Liver (tissue), 9 donors: ENCODE results near the gene SATB2. TPM values are rescaled to one million over a fixed set of nuclear protein-coding genes. Genes with fewer than 3 reads are reported as not detected.

ENCODE experiments used
- DNase-seq: peaks from one replicate; pipeline ENCODE4 v3.0.0-alpha.2; 2017; ENCODE audit warnings: low spot score
- H3K27ac ChIP-seq, 2 donors: one replicate each; pipeline ENCODE4 v1.7.0; 2013; ENCODE audit warnings: inconsistent platforms in 2 of 2, low read length in 2 of 2, control low read depth in 1 of 2, low read depth in 1 of 2, mild to moderate bottlenecking in 1 of 2
- H3K27me3 ChIP-seq, 4 donors: one replicate each; pipeline versions ENCODE4 v1.6.1 to v1.7.0; 2013; ENCODE audit warnings: low read length in 3 of 4, inconsistent platforms in 1 of 4, mild to moderate bottlenecking in 1 of 4, moderate library complexity in 1 of 4; ENCODE audit not compliant: control insufficient read depth in 4 of 4, insufficient read depth in 4 of 4
- H3K36me3 ChIP-seq, 4 donors: one replicate each; pipeline versions ENCODE4 v1.6.1 to v1.7.0; 2013; ENCODE audit warnings: low read length in 3 of 4, mild to moderate bottlenecking in 3 of 4, low read depth in 1 of 4, moderate library complexity in 1 of 4; ENCODE audit not compliant: control insufficient read depth in 4 of 4, insufficient read depth in 3 of 4
- H3K4me1 ChIP-seq, 4 donors: one replicate each; pipeline versions ENCODE4 v1.6.1 to v1.7.0; 2013; ENCODE audit warnings: low read length in 3 of 4, mild to moderate bottlenecking in 3 of 4, moderate library complexity in 1 of 4; ENCODE audit not compliant: control insufficient read depth in 4 of 4, insufficient read depth in 4 of 4
- H3K4me3 ChIP-seq, 3 donors: one replicate each; pipeline versions ENCODE4 v1.6.1 to v1.7.0; 2013; ENCODE audit warnings: low read length in 3 of 3, control low read depth in 1 of 3, low read depth in 1 of 3, mild to moderate bottlenecking in 1 of 3
- H3K9ac ChIP-seq, 2 donors: one replicate each; pipeline ENCODE4 v1.7.0; 2013; ENCODE audit warnings: low read length in 2 of 2, mild to moderate bottlenecking in 2 of 2, moderate library complexity in 2 of 2, control low read depth in 1 of 2, low read depth in 1 of 2
- H3K9me3 ChIP-seq, 4 donors: one replicate each; pipeline versions ENCODE4 v1.6.1 to v1.7.0; 2013; ENCODE audit warnings: low read length in 3 of 4; ENCODE audit not compliant: control insufficient read depth in 4 of 4
- EGR1 ChIP-seq, 2 donors: IDR thresholded peaks; 2 replicates each; pipeline ENCODE4 v1.6.1; 2016 to 2018; ENCODE audit warnings: antibody characterized with exemption in 2 of 2, low read depth in 2 of 2
- FOXA1 ChIP-seq: IDR thresholded peaks from 2 replicates; pipeline ENCODE4 v1.6.1; 2016; ENCODE audit warnings: antibody characterized with exemption
- FOXA2 ChIP-seq: IDR thresholded peaks from 2 replicates; pipeline ENCODE4 v1.6.1; 2016; ENCODE audit warnings: antibody characterized with exemption
- GABPA ChIP-seq, 2 donors: IDR thresholded peaks in 1 of 2; conservative IDR thresholded peaks in 1 of 2; 2 replicates each; pipeline ENCODE4 v1.6.1; 2016; ENCODE audit warnings: antibody characterized with exemption in 2 of 2, mild to moderate bottlenecking in 1 of 2, moderate library complexity in 1 of 2
- HNF4A ChIP-seq, 2 donors: conservative IDR thresholded peaks; 2 replicates each; pipeline ENCODE4 v1.6.1; 2016; ENCODE audit warnings: antibody characterized with exemption in 2 of 2, mild to moderate bottlenecking in 2 of 2
- HNF4G ChIP-seq: IDR thresholded peaks from 2 replicates; pipeline ENCODE4 v1.6.1; 2016; ENCODE audit warnings: antibody characterized with exemption
- JUND ChIP-seq, 2 donors: IDR thresholded peaks; 2 replicates each; pipeline ENCODE4 v1.6.1; 2016; ENCODE audit warnings: antibody characterized with exemption in 2 of 2
- NR2F2 ChIP-seq: IDR thresholded peaks from 2 replicates; pipeline ENCODE4 v1.6.1; 2016; ENCODE audit warnings: antibody characterized with exemption
- RAD21 ChIP-seq, 2 donors: IDR thresholded peaks; 2 replicates each; pipeline ENCODE4 v1.6.1; 2016; ENCODE audit warnings: antibody characterized with exemption in 2 of 2, mild to moderate bottlenecking in 2 of 2
- RXRA ChIP-seq, 2 donors: IDR thresholded peaks; 2 replicates each; pipeline ENCODE4 v1.6.1; 2017 to 2018; ENCODE audit warnings: antibody characterized with exemption in 2 of 2, mild to moderate bottlenecking in 1 of 2
- SP1 ChIP-seq: IDR thresholded peaks from 2 replicates; pipeline ENCODE4 v1.6.1; 2018; ENCODE audit warnings: antibody characterized with exemption, mild to moderate bottlenecking
- TAF1 ChIP-seq: conservative IDR thresholded peaks from 2 replicates; pipeline ENCODE4 v1.6.1; 2016; ENCODE audit warnings: antibody characterized with exemption, mild to moderate bottlenecking
- YY1 ChIP-seq: IDR thresholded peaks from 2 replicates; pipeline ENCODE4 v1.6.1; 2016; ENCODE audit warnings: antibody characterized with exemption, mild to moderate bottlenecking
- WGBS: extraction: QIAGEN DNeasy Blood & Tissue Kit; methylation state at CpG from one replicate; pipeline ENCODE4 v1.1.7; 2013; 5-methylcytosine and 5-hydroxymethylcytosine counted together
- polyA plus RNA-seq, 2 donors: library from polyadenylated mRNA; stranded (reverse) in 1 of 2; unstranded in 1 of 2; fragments of 200-250 nt in 1 of 2; fragments of >200 nt in 1 of 2; fragmentation: Nextera tagmentation in 1 of 2; extraction: Ambion mirVana in 1 of 2; gene quantifications; one replicate each; pipeline versions ENCODE4 v1.2.1 to v1.2.3, GENCODE V29; 2013 to 2015
- total RNA-seq, 2 donors: library from RNA; depleted of rRNA; stranded (reverse); fragments of >200 nt; gene quantifications; one replicate each; pipeline ENCODE4 v1.2.3, GENCODE V29; 2014
- TF ChIP-seq, protein P1 (sequence below): IDR thresholded peaks from 2 replicates; pipeline ENCODE4 v1.6.1; 2016; ENCODE audit warnings: antibody characterized with exemption
- TF ChIP-seq, protein P2 (sequence below): IDR thresholded peaks from 2 replicates; pipeline ENCODE4 v1.6.1; 2016; ENCODE audit warnings: antibody characterized with exemption
- TF ChIP-seq, protein P3 (sequence below): IDR thresholded peaks from 2 replicates; pipeline ENCODE4 v1.6.1; 2016; ENCODE audit warnings: antibody characterized with exemption, mild to moderate bottlenecking
- TF ChIP-seq, protein P4 (sequence below): IDR thresholded peaks from 2 replicates; pipeline ENCODE4 v1.6.1; 2016; ENCODE audit warnings: antibody characterized with exemption
- TF ChIP-seq, protein P5 (sequence below): fragments of 150-350 bp; IDR thresholded peaks from 2 replicates; pipeline ENCODE4 v1.5.1; 2017; ENCODE audit warnings: improper control_type of control experiment, low read depth, low read length; ENCODE audit not compliant: missing input control
- donor health status: healthy.
- donor health status: healthy.
- donor health status: healthy.
- donor health status: healthy.
- donor health status: healthy.

Gene SATB2
- total and polyA plus RNA-seq, 4 donors, result 0.19 to 2.3 (median 0.91) TPM

DNA sequence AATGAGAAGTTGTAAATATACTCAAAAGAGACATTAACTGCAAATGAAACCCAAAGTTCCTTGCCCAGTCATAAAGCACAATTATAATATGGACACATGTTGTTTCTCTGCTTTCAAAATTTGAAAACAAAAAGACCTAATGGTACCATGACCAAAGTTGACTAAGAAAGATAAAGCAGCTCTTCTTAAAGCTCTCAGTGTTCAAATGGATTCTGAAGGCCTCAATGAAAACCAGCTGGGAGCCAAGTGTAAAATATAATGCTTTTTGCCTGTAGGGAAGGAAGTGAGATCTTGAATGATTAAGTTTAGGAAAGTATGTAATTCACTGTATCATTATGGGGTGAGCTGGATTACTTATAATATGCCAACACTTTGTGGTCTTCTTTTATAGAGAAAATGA lies 178.6 kb downstream of the SATB2 start:
- no peak for DNase-seq
- no peaks in the 10 kb centered on the region for H3K27me3 ChIP-seq

DNA sequence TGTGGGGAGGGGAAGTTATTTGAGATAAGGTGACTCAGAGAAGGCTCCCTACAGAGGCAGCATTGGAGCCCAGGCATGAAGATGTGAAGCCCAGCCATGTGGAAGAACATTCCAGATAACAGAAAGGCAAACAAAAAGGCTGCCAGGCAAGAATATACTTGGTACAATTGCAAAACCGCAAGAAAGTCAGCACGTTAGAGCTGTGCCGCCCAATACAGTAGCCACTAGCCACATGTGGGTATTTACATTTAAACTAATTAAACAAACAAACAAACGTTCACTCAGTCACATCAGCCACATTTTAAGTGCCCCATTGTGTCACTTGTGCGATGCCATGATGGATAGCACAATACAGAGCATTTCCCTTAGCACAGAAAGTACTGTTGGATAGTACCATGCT lies 179.6 kb downstream of the SATB2 start:
- Histone ChIP-seq H3K9ac (no peak overlapping the region), H3K27ac (no peak overlapping the region), H3K27me3 (no peaks in the 10 kb centered on the region), H3K36me3 (no peaks in the 10 kb centered on the region), H3K4me1 (no peaks in the 10 kb centered on the region), H3K4me3 (no peak overlapping the region), H3K9me3 (no peaks in the 10 kb centered on the region)
- no peak for DNase-seq
- TF ChIP-seq, protein P1, sequence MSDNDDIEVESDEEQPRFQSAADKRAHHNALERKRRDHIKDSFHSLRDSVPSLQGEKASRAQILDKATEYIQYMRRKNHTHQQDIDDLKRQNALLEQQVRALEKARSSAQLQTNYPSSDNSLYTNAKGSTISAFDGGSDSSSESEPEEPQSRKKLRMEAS, result no peak
- no peak for TF ChIP-seq RAD21 (IDR thresholded peaks at IDR 0.05)
- TF ChIP-seq FOXA1, result no peak
- no peak for TF ChIP-seq GABPA (IDR thresholded peaks at IDR 0.05 in 1 of 2, conservative IDR thresholded peaks at IDR 0.05 in 1 of 2)
- no peak for TF ChIP-seq HNF4A (conservative IDR thresholded peaks at IDR 0.05)
- TF ChIP-seq YY1, result no peak
- TF ChIP-seq HNF4G, result no peak
- TF ChIP-seq, protein P2, sequence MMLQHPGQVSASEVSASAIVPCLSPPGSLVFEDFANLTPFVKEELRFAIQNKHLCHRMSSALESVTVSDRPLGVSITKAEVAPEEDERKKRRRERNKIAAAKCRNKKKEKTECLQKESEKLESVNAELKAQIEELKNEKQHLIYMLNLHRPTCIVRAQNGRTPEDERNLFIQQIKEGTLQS, result no peak
- TF ChIP-seq JUND (IDR thresholded peaks at IDR 0.05), result no peak
- TF ChIP-seq NR2F2, result no peak
- TF ChIP-seq TAF1, result no peak
- no peak for TF ChIP-seq FOXA2
- TF ChIP-seq SP1, result no peak
- TF ChIP-seq, protein P3, sequence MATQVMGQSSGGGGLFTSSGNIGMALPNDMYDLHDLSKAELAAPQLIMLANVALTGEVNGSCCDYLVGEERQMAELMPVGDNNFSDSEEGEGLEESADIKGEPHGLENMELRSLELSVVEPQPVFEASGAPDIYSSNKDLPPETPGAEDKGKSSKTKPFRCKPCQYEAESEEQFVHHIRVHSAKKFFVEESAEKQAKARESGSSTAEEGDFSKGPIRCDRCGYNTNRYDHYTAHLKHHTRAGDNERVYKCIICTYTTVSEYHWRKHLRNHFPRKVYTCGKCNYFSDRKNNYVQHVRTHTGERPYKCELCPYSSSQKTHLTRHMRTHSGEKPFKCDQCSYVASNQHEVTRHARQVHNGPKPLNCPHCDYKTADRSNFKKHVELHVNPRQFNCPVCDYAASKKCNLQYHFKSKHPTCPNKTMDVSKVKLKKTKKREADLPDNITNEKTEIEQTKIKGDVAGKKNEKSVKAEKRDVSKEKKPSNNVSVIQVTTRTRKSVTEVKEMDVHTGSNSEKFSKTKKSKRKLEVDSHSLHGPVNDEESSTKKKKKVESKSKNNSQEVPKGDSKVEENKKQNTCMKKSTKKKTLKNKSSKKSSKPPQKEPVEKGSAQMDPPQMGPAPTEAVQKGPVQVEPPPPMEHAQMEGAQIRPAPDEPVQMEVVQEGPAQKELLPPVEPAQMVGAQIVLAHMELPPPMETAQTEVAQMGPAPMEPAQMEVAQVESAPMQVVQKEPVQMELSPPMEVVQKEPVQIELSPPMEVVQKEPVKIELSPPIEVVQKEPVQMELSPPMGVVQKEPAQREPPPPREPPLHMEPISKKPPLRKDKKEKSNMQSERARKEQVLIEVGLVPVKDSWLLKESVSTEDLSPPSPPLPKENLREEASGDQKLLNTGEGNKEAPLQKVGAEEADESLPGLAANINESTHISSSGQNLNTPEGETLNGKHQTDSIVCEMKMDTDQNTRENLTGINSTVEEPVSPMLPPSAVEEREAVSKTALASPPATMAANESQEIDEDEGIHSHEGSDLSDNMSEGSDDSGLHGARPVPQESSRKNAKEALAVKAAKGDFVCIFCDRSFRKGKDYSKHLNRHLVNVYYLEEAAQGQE, result no peak
- TF ChIP-seq EGR1 (IDR thresholded peaks at IDR 0.05; ENCODE audit: low read depth in 2 of 2), result no peak
- TF ChIP-seq, protein P4, sequence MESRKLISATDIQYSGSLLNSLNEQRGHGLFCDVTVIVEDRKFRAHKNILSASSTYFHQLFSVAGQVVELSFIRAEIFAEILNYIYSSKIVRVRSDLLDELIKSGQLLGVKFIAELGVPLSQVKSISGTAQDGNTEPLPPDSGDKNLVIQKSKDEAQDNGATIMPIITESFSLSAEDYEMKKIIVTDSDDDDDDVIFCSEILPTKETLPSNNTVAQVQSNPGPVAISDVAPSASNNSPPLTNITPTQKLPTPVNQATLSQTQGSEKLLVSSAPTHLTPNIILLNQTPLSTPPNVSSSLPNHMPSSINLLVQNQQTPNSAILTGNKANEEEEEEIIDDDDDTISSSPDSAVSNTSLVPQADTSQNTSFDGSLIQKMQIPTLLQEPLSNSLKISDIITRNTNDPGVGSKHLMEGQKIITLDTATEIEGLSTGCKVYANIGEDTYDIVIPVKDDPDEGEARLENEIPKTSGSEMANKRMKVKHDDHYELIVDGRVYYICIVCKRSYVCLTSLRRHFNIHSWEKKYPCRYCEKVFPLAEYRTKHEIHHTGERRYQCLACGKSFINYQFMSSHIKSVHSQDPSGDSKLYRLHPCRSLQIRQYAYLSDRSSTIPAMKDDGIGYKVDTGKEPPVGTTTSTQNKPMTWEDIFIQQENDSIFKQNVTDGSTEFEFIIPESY, result no peak
- 82% methylated on average over 5 of the region's 5 CpGs for WGBS

More for the DNA sequence above, 178.6 kb downstream of the SATB2 start:
- TF ChIP-seq EGR1 (IDR thresholded peaks at IDR 0.05; ENCODE audit: low read depth in 2 of 2) (no peak), TAF1 (no peak), YY1 (no peak), HNF4A (conservative IDR thresholded peaks at IDR 0.05) (no peak), RXRA (IDR thresholded peaks at IDR 0.05) (no peak)
- TF ChIP-seq, protein P5, sequence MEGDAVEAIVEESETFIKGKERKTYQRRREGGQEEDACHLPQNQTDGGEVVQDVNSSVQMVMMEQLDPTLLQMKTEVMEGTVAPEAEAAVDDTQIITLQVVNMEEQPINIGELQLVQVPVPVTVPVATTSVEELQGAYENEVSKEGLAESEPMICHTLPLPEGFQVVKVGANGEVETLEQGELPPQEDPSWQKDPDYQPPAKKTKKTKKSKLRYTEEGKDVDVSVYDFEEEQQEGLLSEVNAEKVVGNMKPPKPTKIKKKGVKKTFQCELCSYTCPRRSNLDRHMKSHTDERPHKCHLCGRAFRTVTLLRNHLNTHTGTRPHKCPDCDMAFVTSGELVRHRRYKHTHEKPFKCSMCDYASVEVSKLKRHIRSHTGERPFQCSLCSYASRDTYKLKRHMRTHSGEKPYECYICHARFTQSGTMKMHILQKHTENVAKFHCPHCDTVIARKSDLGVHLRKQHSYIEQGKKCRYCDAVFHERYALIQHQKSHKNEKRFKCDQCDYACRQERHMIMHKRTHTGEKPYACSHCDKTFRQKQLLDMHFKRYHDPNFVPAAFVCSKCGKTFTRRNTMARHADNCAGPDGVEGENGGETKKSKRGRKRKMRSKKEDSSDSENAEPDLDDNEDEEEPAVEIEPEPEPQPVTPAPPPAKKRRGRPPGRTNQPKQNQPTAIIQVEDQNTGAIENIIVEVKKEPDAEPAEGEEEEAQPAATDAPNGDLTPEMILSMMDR, result no peak
- no peak overlapping the region for H3K27ac ChIP-seq
- no peaks in the 10 kb centered on the region for H3K36me3 ChIP-seq
- no peak overlapping the region for H3K9ac ChIP-seq
- no peaks in the 10 kb centered on the region for H3K4me1 ChIP-seq
- no peaks in the 10 kb centered on the region for H3K9me3 ChIP-seq
- no peak overlapping the region for H3K4me3 ChIP-seq
